GM19438 (cell line): ENCODE data around the gene TNN.

ENCODE experiments used
- ATAC-seq: cut with Tn5 transposase; IDR thresholded peaks from one replicate; pipeline ENCODE4 v1.9.1; 2021; ENCODE audit warnings: low read depth; ENCODE audit not compliant: unreplicated experiment

Gene TNN

DNA sequence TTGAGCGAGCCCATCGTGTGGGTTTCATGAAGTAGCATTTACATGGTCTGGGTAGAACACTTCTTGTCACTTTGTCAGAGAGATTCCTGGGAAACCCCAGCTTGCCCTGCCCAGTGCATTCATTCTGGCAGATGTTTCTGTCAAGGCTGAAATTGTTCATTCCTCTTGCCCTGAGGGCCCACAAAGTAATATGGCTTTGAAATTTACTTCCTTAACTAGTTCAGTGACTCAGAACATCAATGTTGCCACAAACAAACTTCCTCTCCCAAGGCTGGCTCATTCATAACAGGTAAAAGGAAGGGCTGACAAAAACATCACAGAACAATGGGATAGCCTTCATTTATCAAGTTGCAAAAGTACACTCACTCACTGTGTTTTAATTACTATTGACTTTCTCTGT, 129.9 kb downstream of the TNN start:
- no peak for ATAC-seq
